HepG2 (cell line): ENCODE results near the gene CTDSP2. TPM values are rescaled to one million over a fixed set of nuclear protein-coding genes. Genes with fewer than 3 reads are reported as not detected.

Experiments used
- ARHGAP35 ChIP-seq: sonication (generic); formaldehyde crosslinking; IDR thresholded peaks from 2 replicates; pipeline ENCODE4 v1.9.0; 2022; ENCODE audit warnings: mild to moderate bottlenecking, inconsistent platforms, moderate library complexity, missing genetic modification reagents, borderline replicate concordance
- BRD4 ChIP-seq: sonication (generic); formaldehyde crosslinking; IDR thresholded peaks from 2 replicates; pipeline ENCODE4 v1.4.0; 2020; ENCODE audit warnings: missing genetic modification reagents
- CHCHD3 ChIP-seq: sonication (generic); formaldehyde crosslinking; IDR thresholded peaks from 2 replicates; pipeline ENCODE4 v1.8.0; 2022; ENCODE audit warnings: mild to moderate bottlenecking, missing genetic modification reagents, moderate library complexity
- DR1 ChIP-seq: sonication (generic); formaldehyde crosslinking; IDR thresholded peaks from 2 replicates; pipeline ENCODE4 v1.8.0; 2021; ENCODE audit warnings: mild to moderate bottlenecking, missing genetic modification reagents, inconsistent platforms
- FOSL1 ChIP-seq: sonication (generic); formaldehyde crosslinking; IDR thresholded peaks from 2 replicates; pipeline ENCODE4 v1.9.0; 2021; ENCODE audit warnings: missing genetic modification reagents, borderline replicate concordance
- FOXK1 ChIP-seq: sonication (generic); formaldehyde crosslinking; IDR thresholded peaks from 2 replicates; pipeline ENCODE4 v1.4.0; 2020; ENCODE audit warnings: low read depth, missing genetic modification reagents, borderline replicate concordance
- GPN1 ChIP-seq: sonication (generic); formaldehyde crosslinking; IDR thresholded peaks from 2 replicates; pipeline ENCODE4 v1.5.1; 2020; ENCODE audit warnings: missing genetic modification reagents, borderline replicate concordance
- GTF3A ChIP-seq: sonication (generic); formaldehyde crosslinking; conservative IDR thresholded peaks from 2 replicates; pipeline ENCODE4 v1.4.0; 2020; ENCODE audit warnings: mild to moderate bottlenecking, missing genetic modification reagents
- IKZF5 ChIP-seq: IDR thresholded peaks from 2 replicates; pipeline ENCODE4 v1.6.1; 2018; ENCODE audit warnings: missing genetic modification reagents, mild to moderate bottlenecking, missing compliant biosample characterization
- KLF16 ChIP-seq, 2 experiments: sonication (generic) in 1 of 2; formaldehyde crosslinking in 1 of 2; IDR thresholded peaks; 2 replicates each; pipeline versions ENCODE4 v1.6.1 to v1.8.0; 2016 to 2023; ENCODE audit warnings: missing genetic modification reagents in 2 of 2, missing compliant biosample characterization in 1 of 2
- KMT2A ChIP-seq: sonication (generic); formaldehyde crosslinking; IDR thresholded peaks from 2 replicates; pipeline ENCODE4 v1.4.0; 2020; ENCODE audit warnings: missing genetic modification reagents
- LBX2 ChIP-seq: sonication (generic); formaldehyde crosslinking; IDR thresholded peaks from 2 replicates; pipeline ENCODE4 v1.5.0; 2020; ENCODE audit warnings: missing genetic modification reagents, mild to moderate bottlenecking, borderline replicate concordance
- MIXL1 ChIP-seq: IDR thresholded peaks from 2 replicates; pipeline ENCODE4 v1.6.1; 2016
- MXD3 ChIP-seq: IDR thresholded peaks from 2 replicates; pipeline ENCODE4 v1.6.1; 2016; ENCODE audit warnings: mild to moderate bottlenecking, missing biosample characterization, missing genetic modification reagents
- ZEB1 ChIP-seq: IDR thresholded peaks from 2 replicates; pipeline ENCODE4 v1.6.1; 2012; ENCODE audit warnings: mild to moderate bottlenecking, low read depth, inconsistent platforms; ENCODE audit not compliant: insufficient replicate concordance
- ZFP1 ChIP-seq: IDR thresholded peaks from 2 replicates; pipeline ENCODE4 v1.6.1; 2016
- ZFP36L1 ChIP-seq: sonication (generic); formaldehyde crosslinking; IDR thresholded peaks from 2 replicates; pipeline ENCODE4 v1.8.0; 2022; ENCODE audit warnings: mild to moderate bottlenecking, missing genetic modification reagents, moderate library complexity
- ZMYM4 ChIP-seq: sonication (generic); formaldehyde crosslinking; IDR thresholded peaks from 2 replicates; pipeline ENCODE4 v1.8.1; 2023; ENCODE audit warnings: mild to moderate bottlenecking, missing genetic modification reagents
- ZNF264 ChIP-seq: sonication (generic); formaldehyde crosslinking; IDR thresholded peaks from 2 replicates; pipeline ENCODE4 v1.4.0; 2020; ENCODE audit warnings: missing genetic modification reagents
- ZNF333 ChIP-seq: sonication (generic); formaldehyde crosslinking; IDR thresholded peaks from 2 replicates; pipeline ENCODE4 v1.4.0; 2020; ENCODE audit warnings: mild to moderate bottlenecking, missing genetic modification reagents, borderline replicate concordance
- ZNF572 ChIP-seq: sonication (generic); formaldehyde crosslinking; IDR thresholded peaks from 2 replicates; pipeline ENCODE4 v1.5.1; 2020; ENCODE audit warnings: mild to moderate bottlenecking, missing genetic modification reagents
- ZNF687 ChIP-seq: sonication (generic); formaldehyde crosslinking; IDR thresholded peaks from 2 replicates; pipeline ENCODE4 v1.5.1; 2020; ENCODE audit warnings: mild to moderate bottlenecking, missing genetic modification reagents, moderate library complexity
- ZNF790 ChIP-seq: sonication (generic); formaldehyde crosslinking; IDR thresholded peaks from 2 replicates; pipeline ENCODE4 v1.8.0; 2022; ENCODE audit warnings: missing genetic modification reagents, mild to moderate bottlenecking, borderline replicate concordance
- ZSCAN30 ChIP-seq: sonication (generic); formaldehyde crosslinking; IDR thresholded peaks from 2 replicates; pipeline ENCODE4 v1.5.0; 2020; ENCODE audit warnings: mild to moderate bottlenecking, missing genetic modification reagents
- polyA plus RNA-seq, 8 experiments: library from polyadenylated mRNA; depleted of rRNA in 3 of 8; stranded (reverse) in 7 of 8; unstranded in 1 of 8; fragments of >200 nt; fragmentation: Illumina TruSeq in 4 of 8; extraction: Trizol in 4 of 8; gene quantifications; 2 replicates each; pipeline versions ENCODE4 v1.2.1 to v1.2.3, GENCODE V29; 2011 to 2016; ENCODE audit warnings: low read depth in 4 of 8, missing spikeins in 1 of 8, mixed read lengths in 1 of 8; ENCODE audit not compliant: insufficient read depth in 1 of 8
- total RNA-seq, 5 experiments: library from RNA; depleted of rRNA; stranded (reverse); fragments of >200 nt; fragmentation: Illumina TruSeq; extraction: Trizol; gene quantifications; 2 replicates each; pipeline ENCODE4 v1.2.3, GENCODE V29; 2016; ENCODE audit warnings: low read depth in 1 of 5

The CTDSP2 gene
- total and polyA plus RNA-seq, 2 of the 13 experiments (the other 11 are each of a cell fraction or from before 2014, with no cell fraction given), result 38.1 to 82.5 TPM

GRCh38 chr12:57771873-57772428 is 74.6 kb downstream of the CTDSP2 start, which contains the start of gene METTL1 (continued):
- TF ChIP-seq ZNF790 (CRISPR knock-in tag) (peak; percentile 62; the same call in 1 of the 2 replicates), ZMYM4 (CRISPR knock-in tag) (peak; percentile 95), BRD4 (no peak), ZEB1 (peak; percentile 13), ZNF264 (CRISPR knock-in tag) (peak; percentile 19; the same call in 1 of the 2 replicates), ZNF687 (CRISPR knock-in tag) (peak; percentile 91; the same call in 1 of the 2 replicates), KMT2A (CRISPR knock-in tag) (peak; percentile 64; the same call in 1 of the 2 replicates), DR1 (CRISPR knock-in tag) (peak; percentile 86), ZFP1 (CRISPR knock-in tag) (no peak; the same call in 1 of the 2 replicates), ZNF572 (no peak), KLF16 (CRISPR knock-in tag; IDR thresholded peaks at IDR 0.05) (peak; percentile 41 to 88; a peak in 1 of 4 replicates), ZFP36L1 (CRISPR knock-in tag) (no peak), LBX2 (CRISPR knock-in tag) (0 out of 2 replicates have a peak, but pooled peaks have one; percentile 31), IKZF5 (peak; percentile 78), FOXK1 (CRISPR knock-in tag) (peak; percentile 92), GPN1 (CRISPR knock-in tag) (no peak), ARHGAP35 (CRISPR knock-in tag) (peak; percentile 76; the same call in 1 of the 2 replicates), FOSL1 (no peak), ZSCAN30 (CRISPR knock-in tag) (no peak), GTF3A (no peak), MXD3 (CRISPR knock-in tag) (peak; percentile 99), ZNF333 (CRISPR knock-in tag) (no peak; the same call in 1 of the 2 replicates), CHCHD3 (peak; percentile 74; the same call in 1 of the 2 replicates), MIXL1 (peak; percentile 66; the same call in 1 of the 2 replicates)
